HL-60 (cell line): ENCODE results near the gene PTPRN2.

ENCODE experiments used
- DNase-seq, 2 experiments: peaks; one replicate each; pipeline ENCODE4 v3.0.0-alpha.2; 2010 to 2020; ENCODE audit warnings: low read depth in 1 of 2, low spot score in 1 of 2
- H3K27ac ChIP-seq: fragments of 250-450 bp; sonication (Bioruptor Pico); replicated peaks from 2 replicates; pipeline ENCODE4 v1.5.1; 2020; ENCODE audit warnings: mild to moderate bottlenecking, moderate library complexity
- H3K27me3 ChIP-seq: fragments of 250-450 bp; sonication (Bioruptor Pico); 2 replicates; pipeline ENCODE4 v1.5.1; 2021; ENCODE audit warnings: mild to moderate bottlenecking, moderate library complexity; ENCODE audit not compliant: insufficient read depth, poor library complexity, severe bottlenecking
- H3K4me3 ChIP-seq: replicated peaks from 2 replicates; pipeline ENCODE4 v1.5.1; 2011; ENCODE audit warnings: mild to moderate bottlenecking, control low read depth, low read length; ENCODE audit not compliant: insufficient read depth
- CTCF ChIP-seq: IDR thresholded peaks from one replicate; pipeline ENCODE4 v1.5.1; 2011; ENCODE audit warnings: low read length, control low read depth, inconsistent platforms; ENCODE audit not compliant: insufficient read depth
- GABPA ChIP-seq: IDR thresholded peaks from 2 replicates; pipeline ENCODE4 v1.6.1; 2012; ENCODE audit warnings: low read depth
- POLR2AphosphoS5 ChIP-seq: IDR thresholded peaks from 2 replicates; pipeline ENCODE4 v1.6.1; 2012; ENCODE audit warnings: low read depth
- REST ChIP-seq: IDR thresholded peaks from 2 replicates; pipeline ENCODE4 v1.6.1; 2012; ENCODE audit warnings: low read depth; ENCODE audit not compliant: insufficient replicate concordance
- SPI1 ChIP-seq: IDR thresholded peaks from 2 replicates; pipeline ENCODE4 v1.6.1; 2012; ENCODE audit warnings: low read depth, mild to moderate bottlenecking, borderline replicate concordance

Gene PTPRN2

GRCh38 chr7:158443688-158444483, 143.7 kb downstream of the PTPRN2 start:
- DNase-seq: no peak
- H3K27me3 ChIP-seq: no peaks in the 10 kb centered on the region
- TF ChIP-seq SPI1: no peak
- no peak for TF ChIP-seq GABPA
- no peak for TF ChIP-seq POLR2AphosphoS5
- TF ChIP-seq REST: no peak
- no peak for TF ChIP-seq CTCF
- no peak overlapping the region for H3K27ac ChIP-seq
- H3K4me3 ChIP-seq: no peak overlapping the region

GRCh38 chr7:158443014-158443687, 144.5 kb downstream of the PTPRN2 start:
- H3K27ac ChIP-seq: no peak overlapping the region
- no peak overlapping the region for H3K4me3 ChIP-seq
- TF ChIP-seq REST (no peak), CTCF (no peak), POLR2AphosphoS5 (no peak), SPI1 (no peak), GABPA (no peak)
- DNase-seq: no peak
- no peaks in the 10 kb centered on the region for H3K27me3 ChIP-seq

GRCh38 chr7:158442260-158442659, 145.4 kb downstream of the PTPRN2 start:
- DNase-seq: no peak
- TF ChIP-seq GABPA (no peak), SPI1 (no peak), CTCF (no peak), REST (no peak), POLR2AphosphoS5 (no peak)
- H3K27ac ChIP-seq: no peak overlapping the region
- H3K4me3 ChIP-seq: no peak overlapping the region
- H3K27me3 ChIP-seq: no peaks in the 10 kb centered on the region
